SU-DHL-6 (cell line): Measurements from ENCODE around the gene MRC1.
"Not testable (repeated sequence)": the region's sequence is repeated elsewhere in the genome, so short reads cannot be mapped to it uniquely, and the experiment has no call there.

ENCODE experiments used
- H2AFZ ChIP-seq: fragments of 200-600 bp; sonication (generic); 2 replicates; pipeline ENCODE4 v1.6.1; 2014; ENCODE audit warnings: low read depth, mild to moderate bottlenecking, moderate library complexity, mixed read lengths, antibody characterized with exemption, low read length; ENCODE audit not compliant: severe bottlenecking
- H3F3A ChIP-seq: fragments of 200-600 bp; shearing (Covaris generic); 2 replicates; pipeline ENCODE4 v1.6.0; 2016; ENCODE audit warnings: antibody characterized with exemption, mild to moderate bottlenecking; ENCODE audit not compliant: insufficient read depth
- H3K27ac ChIP-seq: fragments of 200-600 bp; sonication (generic); 2 replicates; pipeline ENCODE4 v1.5.1; 2016; ENCODE audit warnings: low read depth, mild to moderate bottlenecking, low read length, moderate library complexity, mixed read lengths
- H3K27me3 ChIP-seq: fragments of 200-600 bp; sonication (generic), shearing (Covaris generic); 2 replicates; pipeline ENCODE4 v1.6.0; 2014; ENCODE audit warnings: mild to moderate bottlenecking, low read length
- H3K36me3 ChIP-seq: fragments of 200-600 bp; sonication (generic); 2 replicates; pipeline ENCODE4 v1.6.1; 2014; ENCODE audit warnings: mild to moderate bottlenecking, low read length, mixed read lengths
- H3K4me2 ChIP-seq: fragments of 300-600, 200-600 bp; shearing (Covaris generic), sonication (generic); 2 replicates; pipeline ENCODE4 v1.6.0; 2014; ENCODE audit warnings: low read length, low read depth, mild to moderate bottlenecking; ENCODE audit not compliant: poor library complexity, severe bottlenecking
- H3K4me3 ChIP-seq: fragments of 200-600 bp; sonication (generic); 2 replicates; pipeline ENCODE4 v1.5.1; 2014; ENCODE audit warnings: antibody characterized with exemption, low read length, mild to moderate bottlenecking, mixed read lengths; ENCODE audit not compliant: insufficient read depth, poor library complexity, severe bottlenecking
- H3K79me2 ChIP-seq: fragments of 200-600 bp; sonication (generic); 2 replicates; pipeline ENCODE4 v1.6.1; 2014; ENCODE audit warnings: mild to moderate bottlenecking, low read length, moderate library complexity; ENCODE audit not compliant: insufficient read depth
- H3K9ac ChIP-seq: fragments of 200-600 bp; sonication (generic); 2 replicates; pipeline ENCODE4 v1.7.0; 2014; ENCODE audit warnings: mild to moderate bottlenecking, low read length
- H3K9me2 ChIP-seq: fragments of 200-600 bp; sonication (generic); replicated peaks from 2 replicates; pipeline ENCODE4 v1.6.1; 2014; ENCODE audit warnings: low read length; ENCODE audit not compliant: insufficient read depth
- H3K9me3 ChIP-seq: fragments of 200-600 bp; sonication (generic); 2 replicates; pipeline ENCODE4 v1.6.1; 2014; ENCODE audit warnings: low read length, mixed read lengths; ENCODE audit not compliant: insufficient read depth
- H4K20me1 ChIP-seq: fragments of 200-600 bp; sonication (generic); 2 replicates; pipeline ENCODE4 v1.6.1; 2014; ENCODE audit warnings: low read depth, mild to moderate bottlenecking, antibody characterized with exemption, low read length, moderate library complexity, mixed read lengths
- CTCF ChIP-seq: fragments of 200-600 bp; sonication (generic); IDR thresholded peaks from one replicate; pipeline ENCODE4 v1.5.1; 2017; ENCODE audit warnings: antibody characterized with exemption, mild to moderate bottlenecking, low read length, moderate library complexity; ENCODE audit not compliant: insufficient read depth, poor library complexity, severe bottlenecking
- EZH2phosphoT487 ChIP-seq: fragments of 200-600 bp; sonication (generic), shearing (Covaris generic); conservative IDR thresholded peaks from 2 replicates; pipeline ENCODE4 v1.6.1; 2018; ENCODE audit warnings: mild to moderate bottlenecking, antibody characterized with exemption, low read length, moderate library complexity, mixed read lengths

Gene MRC1

GRCh38 chr10:17921378-17921777 is 112.2 kb downstream of the MRC1 start:
- H3K9me2 ChIP-seq: no peaks in the 10 kb centered on the region
- TF ChIP-seq EZH2phosphoT487 (no peak), CTCF (no peak)
- no peaks in the 10 kb centered on the region for H3K36me3 ChIP-seq
- H2AFZ ChIP-seq: no peak overlapping the region
- no peaks in the 10 kb centered on the region for H3K27me3 ChIP-seq
- H3K27ac ChIP-seq: no peak overlapping the region
- no peak overlapping the region for H3K4me3 ChIP-seq
- H3F3A ChIP-seq: no peaks in the 10 kb centered on the region
- no peak overlapping the region for H3K4me2 ChIP-seq
- H3K79me2 ChIP-seq: no peaks in the 10 kb centered on the region
- H3K9me3 ChIP-seq: no peaks in the 10 kb centered on the region
- H4K20me1 ChIP-seq: no peaks in the 10 kb centered on the region
- H3K9ac ChIP-seq: no peak overlapping the region

DNA sequence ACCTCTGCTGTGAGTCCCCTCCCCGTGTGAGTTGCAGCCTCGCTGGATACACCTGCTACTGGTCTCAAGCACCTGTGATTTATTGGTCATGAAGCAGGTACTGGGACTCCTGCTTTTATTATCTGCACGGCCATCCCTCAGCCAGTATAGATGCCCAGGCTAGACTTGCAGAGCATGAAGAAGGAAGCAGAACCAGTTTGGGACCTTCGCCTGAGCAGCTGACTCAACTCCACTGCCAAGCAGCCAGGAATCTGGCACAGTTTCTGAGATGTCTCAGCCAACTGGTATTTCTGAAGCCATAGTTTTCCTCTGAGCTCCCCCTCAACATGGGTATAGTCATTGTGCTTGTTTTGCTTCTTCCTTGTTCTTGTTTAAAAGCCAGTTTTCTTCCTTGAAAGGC is 114.6 kb downstream of the MRC1 start:
- H3K36me3 ChIP-seq: no peaks in the 10 kb centered on the region
- no peaks in the 10 kb centered on the region for H3K9me3 ChIP-seq
- no peak overlapping the region for H3K4me2 ChIP-seq
- no peak overlapping the region for H3K4me3 ChIP-seq
- no peak overlapping the region for H3K9ac ChIP-seq
- no peak overlapping the region for H2AFZ ChIP-seq
- H3F3A ChIP-seq: no peaks in the 10 kb centered on the region
- H3K27ac ChIP-seq: no peak overlapping the region
- H3K9me2 ChIP-seq: no peaks in the 10 kb centered on the region
- TF ChIP-seq EZH2phosphoT487 (no peak), CTCF (no peak)
- no peaks in the 10 kb centered on the region for H3K27me3 ChIP-seq
- no peaks in the 10 kb centered on the region for H3K79me2 ChIP-seq
- no peaks in the 10 kb centered on the region for H4K20me1 ChIP-seq

GRCh38 chr10:17943033-17943745 is 134.0 kb downstream of the MRC1 start:
- H3K9me3 ChIP-seq: no peaks in the 10 kb centered on the region
- H3K9me2 ChIP-seq: no peaks in the 10 kb centered on the region
- no peak overlapping the region for H3K27ac ChIP-seq
- no peak overlapping the region for H3K9ac ChIP-seq
- H3K27me3 ChIP-seq: no peaks in the 10 kb centered on the region
- H3K4me2 ChIP-seq: no peak overlapping the region
- H3K79me2 ChIP-seq: no peaks in the 10 kb centered on the region
- TF ChIP-seq CTCF (no peak), EZH2phosphoT487 (no peak)
- no peak overlapping the region for H2AFZ ChIP-seq
- no peaks in the 10 kb centered on the region for H4K20me1 ChIP-seq
- no peak overlapping the region for H3K4me3 ChIP-seq
- no peaks in the 10 kb centered on the region for H3K36me3 ChIP-seq
- no peaks in the 10 kb centered on the region for H3F3A ChIP-seq

DNA sequence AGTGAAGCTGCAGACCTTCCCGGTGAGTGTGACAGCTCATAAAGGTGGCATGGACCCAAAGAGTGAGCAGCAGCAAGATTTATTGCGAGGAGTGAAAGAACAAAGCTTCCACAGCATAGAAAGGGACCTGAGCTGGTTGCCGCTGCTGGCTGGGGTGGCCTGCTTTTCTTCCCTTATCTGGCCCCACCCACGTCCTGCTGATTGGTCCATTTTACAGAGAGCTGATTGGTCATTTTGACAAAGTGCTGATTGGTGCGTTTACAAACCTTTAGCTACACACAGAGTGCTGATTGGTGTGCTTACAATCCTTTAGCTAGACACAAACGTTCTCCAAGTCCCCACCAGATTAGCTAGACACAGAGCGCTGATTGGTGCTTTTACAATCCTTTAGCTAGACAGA is 141.1 kb downstream of the MRC1 start:
- not testable (repeated sequence) for H3K9me2 ChIP-seq, H3K4me2 ChIP-seq, H3F3A ChIP-seq, H3K9ac ChIP-seq, H3K79me2 ChIP-seq, H3K36me3 ChIP-seq, H3K27ac ChIP-seq, H3K4me3 ChIP-seq, H3K9me3 ChIP-seq, H4K20me1 ChIP-seq, H3K27me3 ChIP-seq, H2AFZ ChIP-seq
